K562 (cell line): ENCODE results near the gene MMP26. TPM values are rescaled to one million over a fixed set of nuclear protein-coding genes. Genes with fewer than 3 reads are reported as not detected.

ENCODE experiments used
- ATAC-seq: fragments of 200-7000 bp; cut with Tn5 transposase; 3 replicates; pipeline ENCODE4 v1.9.1; 2020; ENCODE audit warnings: moderate library complexity
- BruUV-seq: library from RNA; stranded (reverse); fragments of 400-500 nt; replicated peaks from 2 replicates; lab custom pipeline; 2021; lab: Mats Ljungman, UMichigan
- CTCF ChIA-PET: fragments of 300-600 bp; formaldehyde crosslinking; extraction: SDS; loops from one replicate; lab custom pipeline; 2021; ENCODE audit warnings: low intra/inter-chr PET ratio; lab: Yijun Ruan, JAX
- POLR2A ChIA-PET: fragments of 300-600, 350-650 bp; sonication (Branson Sonifier 250); formaldehyde crosslinking; extraction: SDS; loops from one replicate; lab custom pipeline; 2021; ENCODE audit warnings: antibody characterized with exemption, inconsistent platforms; lab: Yijun Ruan, JAX
- DNase-seq, 4 experiments: peaks; one replicate each; pipeline versions ENCODE4 v3.0.0 to v3.0.0-alpha.2; 2011 to 2018; ENCODE audit warnings: low spot score in 3 of 4, mixed read lengths in 3 of 4; ENCODE audit errors: extremely low read depth in 1 of 4
- FAIRE-seq: peaks from 2 replicates; lab custom pipeline; 2011; peaks lifted over from hg19 to GRCh38; lab: Jason Lieb, UNC
- H2AFZ ChIP-seq: 2 replicates; pipeline ENCODE4 v1.6.0; 2011; ENCODE audit warnings: low read depth, low read length, control low read depth, inconsistent platforms
- H3K27ac ChIP-seq: fragments of 200-600 bp; 3 replicates; pipeline ENCODE4 v1.8.0; 2011; ENCODE audit warnings: low read depth, mild to moderate bottlenecking, control low read depth, inconsistent platforms, low read length, moderate library complexity, mixed read lengths; ENCODE audit errors: extremely low read depth
- H3K27me3 ChIP-seq, 2 experiments: fragments of 300-600 bp in 1 of 2; 2 replicates in 1 of 2; 3 replicates in 1 of 2; pipeline versions ENCODE4 v1.6.0 to v1.8.0; 2011; ENCODE audit warnings: inconsistent platforms in 2 of 2, low read length in 2 of 2, mild to moderate bottlenecking in 1 of 2, mixed read lengths in 1 of 2, moderate library complexity in 1 of 2; ENCODE audit not compliant: control insufficient read depth in 2 of 2, insufficient read depth in 2 of 2
- H3K36me3 ChIP-seq: fragments of 300-600 bp; 3 replicates; pipeline ENCODE4 v1.8.0; 2011; ENCODE audit warnings: mild to moderate bottlenecking, low read length, inconsistent platforms; ENCODE audit not compliant: control insufficient read depth, insufficient read depth
- H3K4me1 ChIP-seq, 2 experiments: fragments of 200-600 bp in 1 of 2; replicated peaks in 1 of 2; 2 replicates in 1 of 2; 3 replicates in 1 of 2; pipeline versions ENCODE4 v1.5.1 to v1.8.0; 2011; ENCODE audit warnings: inconsistent platforms in 2 of 2, low read length in 2 of 2, mild to moderate bottlenecking in 1 of 2, mixed read lengths in 1 of 2, moderate library complexity in 1 of 2; ENCODE audit not compliant: control insufficient read depth in 2 of 2, insufficient read depth in 2 of 2
- H3K4me2 ChIP-seq: 2 replicates; pipeline ENCODE4 v1.6.1; 2011; ENCODE audit warnings: low read length, control low read depth, inconsistent platforms, mixed read lengths; ENCODE audit not compliant: insufficient read depth
- H3K4me3 ChIP-seq: fragments of 200-600 bp; sonication (generic), shearing (Covaris generic); 2 replicates; pipeline ENCODE4 v1.5.1; 2016; ENCODE audit warnings: control low read depth, inconsistent platforms
- H3K79me2 ChIP-seq: fragments of 200-600 bp; 3 replicates; pipeline ENCODE4 v1.8.0; 2011; ENCODE audit warnings: low read length, inconsistent platforms; ENCODE audit not compliant: control insufficient read depth, insufficient read depth
- H3K9ac ChIP-seq, 2 experiments: 2 replicates each; pipeline versions ENCODE4 v1.6.0 to v1.6.1; 2011; ENCODE audit warnings: low read depth in 2 of 2, low read length in 2 of 2, control low read depth in 1 of 2, inconsistent platforms in 1 of 2, mild to moderate bottlenecking in 1 of 2, mixed read lengths in 1 of 2; ENCODE audit not compliant: insufficient read depth in 1 of 2
- H3K9me1 ChIP-seq: one replicate; pipeline ENCODE4 v1.6.0; 2011; ENCODE audit warnings: inconsistent platforms, mild to moderate bottlenecking, low read length, moderate library complexity; ENCODE audit not compliant: control insufficient read depth, insufficient read depth
- H3K9me3 ChIP-seq: replicated peaks from 2 replicates; pipeline ENCODE4 v1.5.1; 2011; ENCODE audit warnings: low read depth, low read length, inconsistent platforms; ENCODE audit not compliant: control insufficient read depth, insufficient read depth
- H4K20me1 ChIP-seq: replicated peaks from 2 replicates; pipeline ENCODE4 v1.6.1; 2011; ENCODE audit warnings: low read length, inconsistent platforms, mixed read lengths; ENCODE audit not compliant: control insufficient read depth, insufficient read depth
- HDAC8 ChIP-seq: fragments of 450-650 bp; IDR thresholded peaks from 2 replicates; pipeline ENCODE4 v1.6.1; 2016; ENCODE audit warnings: mild to moderate bottlenecking, missing genetic modification characterization, moderate library complexity, missing compliant biosample characterization
- KDM2B ChIP-seq: fragments of 250-450 bp; sonication (Bioruptor Pico); IDR thresholded peaks from 2 replicates; pipeline ENCODE4 v1.8.0; 2021; ENCODE audit warnings: mild to moderate bottlenecking, moderate library complexity
- KLF13 ChIP-seq: fragments of 450-650 bp; IDR thresholded peaks from 2 replicates; pipeline ENCODE4 v1.6.1; 2016; ENCODE audit warnings: missing genetic modification characterization, low read depth, mild to moderate bottlenecking, missing compliant biosample characterization, moderate library complexity, borderline replicate concordance
- NFIC ChIP-seq: fragments of 450-650 bp; IDR thresholded peaks from 2 replicates; pipeline ENCODE4 v1.6.1; 2017; ENCODE audit warnings: mild to moderate bottlenecking, inconsistent platforms
- NFIX ChIP-seq: fragments of 250-450 bp; sonication (Bioruptor Pico); IDR thresholded peaks from 2 replicates; pipeline ENCODE4 v1.4.0; 2020; ENCODE audit warnings: low read depth, mild to moderate bottlenecking, moderate library complexity
- WGBS: fragments of 100-300 bp; shearing (Covaris generic); methylation state at CpG from one replicate; pipeline ENCODE4 v1.1.6; 2016; ENCODE audit warnings: low coverage, mixed read lengths; ENCODE audit not compliant: insufficient coverage; ENCODE audit errors: missing lambda C conversion rate; 5-methylcytosine and 5-hydroxymethylcytosine counted together
- in situ Hi-C: fragments of 300-500 bp; cut with MboI; formaldehyde crosslinking; loops from 4 replicates; pipeline ENCODE4 v1.15.0; 2018; ENCODE audit warnings: inconsistent platforms, mixed read lengths
- intact Hi-C: fragments of 100-400 bp; cut with micrococcal nuclease; formaldehyde crosslinking; loops from 2 replicates; pipeline ENCODE4 v1.14.2; 2022
- polyA plus RNA-seq, 8 experiments: library from polyadenylated mRNA; depleted of rRNA in 4 of 8; stranded (reverse) in 5 of 8; unstranded in 3 of 8; fragments of >200 nt; fragmentation: Nextera tagmentation in 2 of 8; fragmentation: Illumina TruSeq in 1 of 8; extraction: Ambion mirVana in 2 of 8; extraction: Trizol in 1 of 8; gene quantifications; 2 replicates each; pipeline versions ENCODE4 v1.2.1 to v1.2.3, GENCODE V29; 2011 to 2014; ENCODE audit warnings: inconsistent platforms in 1 of 8, missing spikeins in 1 of 8
- total RNA-seq, 7 experiments: library from RNA; depleted of rRNA in 6 of 7; stranded (reverse); fragments of >200 nt in 6 of 7; fragmentation: Illumina TruSeq in 2 of 7; extraction: Trizol in 2 of 7; gene quantifications; 2 replicates each; pipeline versions ENCODE4 v1.2.1 to v1.2.3, GENCODE V29; 2011 to 2021; ENCODE audit warnings: low replicate concordance in 1 of 7
- TF ChIP-seq, protein P1 (sequence below): sonication (generic); IDR thresholded peaks from 2 replicates; pipeline ENCODE4 v1.6.1; 2016

Gene MMP26
- total and polyA plus RNA-seq, 9 of the 15 experiments (the other 6 are each of a cell fraction or from before 2014, with no cell fraction given) = not detected

DNA sequence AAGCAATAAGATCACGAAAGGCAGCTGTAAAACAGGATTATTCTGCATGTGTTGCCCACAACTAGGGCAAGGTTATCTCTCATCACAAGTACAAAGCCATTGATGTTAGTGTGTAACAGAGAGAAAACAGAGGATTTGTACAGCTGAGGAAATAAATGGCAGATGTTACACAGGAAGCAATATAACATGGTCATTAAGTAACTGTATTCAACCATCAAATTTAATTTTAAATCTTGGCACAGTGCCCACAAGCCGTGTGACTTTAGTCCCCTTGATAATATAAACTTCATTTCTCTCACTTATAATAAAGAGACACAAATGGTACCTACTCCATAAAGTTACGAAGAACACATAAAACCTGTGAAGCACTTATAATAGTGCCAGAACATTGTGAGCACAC, 24.2 kb upstream of the MMP26 start:
- H3K4me1 ChIP-seq = no peaks in the 10 kb centered on the region
- H3K79me2 ChIP-seq = no peaks in the 10 kb centered on the region
- no peak overlapping the region for H3K4me3 ChIP-seq
- H3K4me2 ChIP-seq = no peak overlapping the region
- in situ Hi-C loops = no loop called here
- peaks cover 11 to 16% of the 10 kb centered on the region in 2 experiments; a peak in 4 of 5 replicates for H3K27me3 ChIP-seq
- no TSS peak for BruUV-seq
- H3K27ac ChIP-seq = no peak overlapping the region
- no peak overlapping the region for H3K9ac ChIP-seq
- TF ChIP-seq KLF13 (tag) = no peak
- TF ChIP-seq, protein P1, sequence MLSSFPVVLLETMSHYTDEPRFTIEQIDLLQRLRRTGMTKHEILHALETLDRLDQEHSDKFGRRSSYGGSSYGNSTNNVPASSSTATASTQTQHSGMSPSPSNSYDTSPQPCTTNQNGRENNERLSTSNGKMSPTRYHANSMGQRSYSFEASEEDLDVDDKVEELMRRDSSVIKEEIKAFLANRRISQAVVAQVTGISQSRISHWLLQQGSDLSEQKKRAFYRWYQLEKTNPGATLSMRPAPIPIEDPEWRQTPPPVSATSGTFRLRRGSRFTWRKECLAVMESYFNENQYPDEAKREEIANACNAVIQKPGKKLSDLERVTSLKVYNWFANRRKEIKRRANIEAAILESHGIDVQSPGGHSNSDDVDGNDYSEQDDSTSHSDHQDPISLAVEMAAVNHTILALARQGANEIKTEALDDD = no peak
- TF ChIP-seq HDAC8 (tag) = no peak
- TF ChIP-seq NFIC = peak; percentile 85
- TF ChIP-seq KDM2B (CRISPR knock-in tag) = no peak
- TF ChIP-seq NFIX = peak; percentile 57; the same call in 1 of the 2 replicates
- TF ChIP-seq, all 486 proteins: peak for 2
- ATAC-seq (no peak), DNase-seq (no peak), FAIRE-seq (no peak)
- POLR2A ChIA-PET = no interaction called here
- CTCF ChIA-PET = no interaction called here
- no peaks in the 10 kb centered on the region for H4K20me1 ChIP-seq
- intact Hi-C loops = no loop called here
- WGBS = 0% methylated on average over 3 of the region's 3 CpGs
- H3K36me3 ChIP-seq = no peaks in the 10 kb centered on the region
- H2AFZ ChIP-seq = no peak overlapping the region
- H3K9me3 ChIP-seq = no peaks in the 10 kb centered on the region
- no peaks in the 10 kb centered on the region for H3K9me1 ChIP-seq
